Kidney capillary endothelial cell (primary cell): ENCODE measurements around the gene CUX1.
A peak's percentile ranks its signal among the peaks of the same experiment; 100 is the strongest.
"Not testable (repeated sequence)": the region's sequence is repeated elsewhere in the genome, so short reads cannot be mapped to it uniquely, and the experiment has no call there.

ENCODE experiments used
- DNase-seq: peaks from one replicate; pipeline ENCODE4 v3.0.0-alpha.2; 2018; ENCODE audit warnings: low spot score

Gene CUX1

DNA sequence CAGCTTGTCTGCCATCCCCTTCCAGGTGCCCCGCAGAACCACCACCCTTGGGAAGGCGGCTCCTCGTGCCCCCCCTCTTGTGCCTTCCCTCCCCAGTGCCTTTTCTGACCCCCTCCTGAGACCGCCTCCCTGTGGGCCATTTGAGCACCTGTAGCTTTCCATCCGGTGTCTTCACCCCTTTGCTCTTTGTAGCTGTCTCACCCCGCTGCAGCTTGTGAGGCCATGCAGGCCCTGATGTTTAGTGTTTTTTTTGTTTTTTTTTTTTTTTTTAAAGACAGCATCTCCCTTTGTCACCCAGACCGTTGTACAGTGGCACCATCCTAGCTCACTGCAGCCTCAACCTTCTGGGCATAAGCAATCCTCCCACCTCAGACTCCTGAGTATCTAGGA lies 52.5 kb downstream of the CUX1 start:
- DNase-seq = no peak

DNA sequence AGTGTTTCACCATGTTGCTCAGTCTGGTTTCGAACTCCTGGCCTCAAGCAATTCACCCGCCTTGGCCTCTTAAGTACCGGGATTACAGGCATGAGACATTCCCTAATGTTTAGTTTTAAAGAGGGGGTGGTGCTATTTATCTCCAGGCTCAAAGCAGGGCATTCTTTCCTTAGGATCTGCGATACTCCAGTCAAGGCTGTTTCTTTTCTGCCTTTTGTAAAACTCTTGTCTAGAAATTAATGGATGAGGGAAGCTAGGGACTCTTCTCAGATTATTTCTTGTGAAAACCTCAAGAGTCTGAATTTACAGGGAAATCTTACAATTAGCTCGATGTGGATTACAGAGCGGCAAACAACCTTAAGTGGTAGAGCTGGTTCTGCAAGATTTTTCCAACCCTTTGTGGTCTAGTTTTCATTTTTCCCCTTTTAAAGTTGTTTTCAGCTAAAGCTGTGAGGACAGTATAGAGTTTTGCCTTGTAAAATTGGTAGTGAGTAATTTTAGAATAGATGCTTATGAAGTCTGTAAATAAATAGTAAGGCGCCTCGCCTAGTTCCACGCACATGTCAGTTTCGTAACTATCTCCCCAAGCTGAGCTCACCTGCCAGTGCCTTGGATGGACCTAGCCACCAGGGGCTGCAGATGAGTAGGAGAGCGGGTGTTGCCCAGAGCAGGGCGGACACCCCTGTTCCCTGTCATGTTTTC lies 53.1 kb downstream of the CUX1 start:
- no peak for DNase-seq

- no peak for DNase-seq
Observed at GRCh38 chr7:101871351-101871750, 53.9 kb downstream of the CUX1 start.

DNA sequence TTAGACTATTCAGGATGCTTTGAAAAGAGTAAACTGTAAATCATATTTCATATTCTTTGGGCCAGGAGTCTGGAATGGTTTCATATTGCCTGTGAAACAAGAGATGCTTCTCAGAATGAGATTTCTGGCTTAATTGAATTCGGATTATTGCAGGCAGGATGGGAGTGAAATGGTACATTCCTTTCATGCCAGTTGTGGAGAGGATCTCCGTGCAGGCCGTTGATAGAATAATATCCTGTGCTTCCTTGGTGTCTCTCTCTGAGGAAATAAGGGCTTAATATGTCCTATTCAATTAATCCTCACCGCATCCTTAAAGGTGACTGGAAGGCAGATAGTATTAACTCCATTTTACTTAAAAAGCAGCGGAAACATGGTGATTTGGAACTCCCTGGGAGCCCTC lies 56.6 kb downstream of the CUX1 start:
- no peak for DNase-seq

DNA sequence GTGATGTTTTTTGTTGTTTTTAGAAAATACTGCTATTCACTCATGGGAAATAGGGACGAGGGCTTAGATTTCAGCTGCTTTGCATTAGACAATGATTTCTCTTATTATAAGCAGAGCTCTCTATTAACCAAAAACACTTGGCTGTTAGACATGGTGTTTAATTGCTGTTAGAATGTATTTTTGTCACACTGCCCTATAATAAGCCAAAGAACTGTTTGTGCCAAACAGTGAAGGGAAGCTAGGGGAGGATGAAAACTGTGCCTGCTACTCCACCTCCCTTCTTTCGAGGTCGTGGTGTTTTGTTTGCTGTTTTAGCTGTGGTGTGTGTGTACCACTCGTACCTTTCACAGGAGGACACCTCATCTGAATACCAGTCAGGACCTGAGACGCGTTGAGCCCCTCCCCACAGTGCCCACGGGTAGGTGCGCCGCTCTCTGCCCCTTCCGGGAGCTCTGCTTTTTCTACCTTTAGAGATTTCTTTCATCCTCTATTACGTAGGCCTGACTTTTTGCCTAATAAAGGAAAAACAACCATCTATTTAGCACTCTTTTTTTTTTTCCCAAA lies 57.9 kb downstream of the CUX1 start:
- no peak for DNase-seq

DNA sequence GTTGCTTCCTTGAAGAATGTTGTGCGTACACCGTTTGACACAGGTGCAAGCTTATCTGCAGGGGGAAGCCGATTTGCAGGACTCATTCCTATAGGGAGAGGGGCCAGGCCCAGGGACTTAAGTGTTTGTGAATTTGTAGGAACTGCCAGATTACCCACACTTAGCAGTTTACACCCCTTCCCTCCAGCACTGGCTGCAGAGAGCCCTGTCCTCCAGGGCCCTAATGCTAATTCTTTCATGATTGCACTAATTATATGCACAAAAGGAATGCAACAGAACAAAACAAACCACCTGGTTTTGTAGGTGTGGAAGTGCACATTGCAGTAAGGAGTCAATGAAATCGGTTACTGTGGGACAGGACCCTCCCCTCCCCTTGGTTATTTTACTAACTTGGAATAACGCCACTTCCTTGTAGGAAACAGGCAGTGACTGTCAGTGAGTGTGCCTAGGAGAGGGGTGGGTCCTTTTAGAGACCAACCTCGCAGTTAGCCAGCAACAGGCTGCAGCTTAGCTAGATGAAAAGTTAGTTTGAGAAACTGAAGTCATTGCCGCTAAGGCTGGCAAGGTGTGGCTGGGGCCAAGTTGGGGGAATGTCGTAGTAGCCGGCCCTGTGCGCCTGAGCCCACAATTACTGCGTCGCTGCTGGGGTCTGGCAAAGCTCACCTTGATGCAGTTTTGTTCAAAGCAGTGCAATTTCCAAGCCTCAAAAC lies 60.6 kb downstream of the CUX1 start:
- no peak for DNase-seq

DNA sequence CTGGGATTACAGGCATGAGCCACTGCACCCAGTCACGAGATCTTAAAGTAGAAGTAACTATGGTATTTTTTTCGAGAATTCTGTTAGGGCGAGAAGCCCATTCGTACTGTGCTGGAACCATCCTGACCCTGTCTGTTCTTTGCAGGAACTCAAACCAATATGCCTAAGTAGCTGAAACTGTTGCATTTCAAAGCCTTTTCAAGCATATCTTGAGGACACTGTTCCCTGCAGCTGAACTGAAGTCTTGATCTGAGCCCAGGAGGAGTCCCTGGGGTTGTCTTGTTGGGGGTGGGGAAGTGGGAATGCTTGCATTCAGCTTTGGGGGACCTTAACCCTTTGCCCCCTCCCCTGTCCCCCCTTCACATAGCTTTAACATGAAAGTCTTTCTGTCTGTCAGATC lies 61.5 kb downstream of the CUX1 start:
- DNase-seq = no peak

- DNase-seq = no peak
Observed at GRCh38 chr7:101879565-101879964, 62.1 kb downstream of the CUX1 start.

GRCh38 chr7:101880282-101881054 lies 63.0 kb downstream of the CUX1 start:
- DNase-seq = no peak

DNA sequence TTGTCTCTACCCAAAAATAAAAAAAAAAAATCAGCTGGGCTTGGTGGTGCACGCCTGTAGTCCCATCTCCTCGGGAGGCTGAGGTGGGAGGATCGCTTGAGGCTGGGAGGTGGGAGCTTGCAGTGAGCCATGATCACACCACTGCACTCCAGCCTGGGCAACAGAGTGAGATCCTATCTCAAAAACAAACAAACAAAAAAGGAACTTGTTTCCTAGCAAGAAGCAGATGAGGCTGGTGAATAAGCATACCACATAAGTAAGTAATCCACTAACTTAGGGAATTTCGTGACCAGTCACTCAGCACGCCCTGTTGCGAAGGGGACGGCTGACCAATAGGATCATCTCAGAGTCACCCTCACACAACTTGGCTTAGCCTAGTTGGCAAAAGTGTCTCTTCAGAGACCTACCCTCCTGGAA lies 64.6 kb downstream of the CUX1 start:
- no peak for DNase-seq

DNA sequence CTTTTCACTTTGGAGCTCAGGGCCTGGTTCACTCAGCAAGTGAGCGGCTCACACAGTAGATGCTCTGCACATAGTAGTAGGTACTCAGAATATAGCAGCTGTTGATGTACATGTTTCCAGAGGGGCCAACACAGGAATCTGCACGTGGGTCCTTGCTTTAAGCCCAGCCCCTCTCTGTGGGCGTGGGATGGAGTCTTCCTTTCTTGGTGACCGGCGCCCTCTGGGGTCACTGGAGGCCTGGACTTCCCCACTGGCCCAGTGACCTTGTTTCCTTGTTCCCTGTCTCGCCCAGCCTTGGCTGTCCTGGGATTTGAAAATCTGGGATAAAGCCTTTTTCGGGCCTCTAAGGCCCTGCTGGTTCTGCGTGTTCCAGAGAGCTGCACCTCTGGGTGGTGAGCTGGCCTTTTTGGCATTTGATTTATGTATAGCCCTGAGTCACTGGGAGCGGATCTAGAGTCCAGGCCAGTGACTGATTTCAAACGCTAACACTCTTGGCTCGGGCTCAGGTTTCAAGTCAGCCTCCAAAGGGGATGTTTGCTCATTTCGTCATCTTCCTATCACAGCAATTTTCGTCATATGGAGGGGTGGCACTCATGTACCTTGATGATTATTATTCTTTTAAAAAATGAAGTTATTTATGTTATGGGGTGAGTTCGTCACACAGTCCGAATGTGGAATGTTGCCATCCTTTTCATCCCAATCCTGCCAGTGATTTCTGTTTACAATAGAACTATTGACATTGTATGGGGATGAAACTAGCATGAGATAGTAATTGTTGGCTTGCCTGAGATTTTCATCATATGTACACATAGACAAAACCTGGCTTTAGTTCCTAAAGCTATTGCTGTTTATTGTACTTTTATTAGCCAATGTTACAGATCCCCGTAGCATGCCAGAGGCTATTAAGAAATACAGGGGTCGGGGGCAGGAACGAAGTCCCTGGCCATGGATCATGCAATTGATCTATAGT lies 65.5 kb downstream of the CUX1 start:
- DNase-seq = peak; percentile 97

DNA sequence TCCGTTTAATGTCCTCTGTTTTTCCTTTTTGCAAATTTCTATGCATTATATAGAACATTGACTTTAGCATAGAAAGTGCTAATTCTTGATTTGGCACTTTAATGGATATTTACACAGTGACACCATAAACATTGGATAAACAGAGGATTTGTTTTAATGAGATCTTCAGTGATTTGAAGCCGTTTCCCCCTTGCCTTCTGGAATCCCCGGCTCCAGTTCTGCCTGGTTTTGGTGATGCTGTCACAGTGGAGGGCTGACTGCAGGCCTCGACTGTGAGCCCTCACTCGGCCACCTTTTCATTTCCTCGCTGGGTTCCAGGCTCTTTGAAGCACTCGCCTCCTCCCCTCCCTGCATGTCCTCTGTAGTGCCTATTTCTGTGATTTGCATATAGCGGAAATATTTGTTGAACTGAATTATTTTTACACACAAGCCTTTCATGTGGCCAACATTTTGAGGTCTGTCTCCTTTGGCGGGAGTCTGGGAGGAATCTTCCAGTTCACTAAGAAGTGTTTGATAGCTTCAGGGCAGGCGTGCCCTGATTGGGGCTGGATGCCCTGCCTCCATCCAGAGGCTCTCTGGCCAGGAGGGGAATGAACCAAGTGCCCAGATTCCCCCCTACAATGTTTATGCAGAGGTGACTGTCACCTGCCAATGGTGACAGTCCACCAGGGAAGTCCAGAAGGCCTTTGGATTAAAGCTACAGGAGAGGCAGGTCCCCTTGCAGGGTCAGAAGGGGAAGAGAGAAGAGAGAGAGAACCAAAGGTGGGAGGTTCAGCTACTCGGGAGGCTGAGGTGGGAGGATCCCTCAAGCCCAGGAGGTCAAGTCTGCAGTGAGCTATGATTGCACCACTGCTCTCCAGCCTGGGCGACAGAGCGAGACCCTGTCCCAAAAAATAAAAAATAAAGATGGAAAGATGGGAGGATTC lies 67.5 kb downstream of the CUX1 start:
- no peak for DNase-seq

DNA sequence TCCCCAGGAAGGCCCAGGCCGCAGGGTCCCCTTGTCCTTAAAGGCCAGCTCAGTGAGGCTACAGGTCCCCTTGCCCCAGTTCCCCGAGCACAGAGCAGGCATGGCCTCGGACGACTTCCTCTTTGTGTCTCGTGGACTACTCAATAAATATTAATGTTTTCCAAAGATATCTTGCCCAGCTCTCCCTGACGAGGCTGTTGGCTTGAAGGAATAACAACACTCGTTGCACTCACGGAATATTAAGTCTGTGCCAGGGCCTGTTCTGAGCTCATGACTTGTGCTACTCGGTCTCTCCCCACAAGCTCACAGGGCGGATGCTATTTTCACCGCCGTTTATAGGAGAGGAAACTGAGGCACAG lies 68.2 kb downstream of the CUX1 start:
- DNase-seq = no peak

DNA sequence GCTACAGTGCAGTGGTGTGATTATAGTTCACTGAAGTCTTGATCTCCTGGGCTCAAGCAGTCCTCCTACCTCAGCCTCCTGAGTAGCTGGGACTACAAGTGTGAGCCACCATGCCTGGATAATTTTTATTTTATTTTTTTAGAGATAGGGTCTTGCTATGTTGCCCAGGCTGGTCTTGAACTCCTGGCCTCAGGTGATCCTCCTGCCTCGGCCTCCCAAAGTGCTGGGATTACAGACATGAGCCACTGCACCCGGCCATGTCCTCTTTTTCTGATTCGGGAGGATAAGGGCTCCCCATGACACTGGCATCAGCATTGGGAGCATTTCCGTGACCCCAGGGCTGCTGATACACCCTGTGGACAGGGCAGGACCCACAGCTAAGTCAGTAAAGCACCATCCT lies 69.9 kb downstream of the CUX1 start:
- DNase-seq = not testable (repeated sequence)

DNA sequence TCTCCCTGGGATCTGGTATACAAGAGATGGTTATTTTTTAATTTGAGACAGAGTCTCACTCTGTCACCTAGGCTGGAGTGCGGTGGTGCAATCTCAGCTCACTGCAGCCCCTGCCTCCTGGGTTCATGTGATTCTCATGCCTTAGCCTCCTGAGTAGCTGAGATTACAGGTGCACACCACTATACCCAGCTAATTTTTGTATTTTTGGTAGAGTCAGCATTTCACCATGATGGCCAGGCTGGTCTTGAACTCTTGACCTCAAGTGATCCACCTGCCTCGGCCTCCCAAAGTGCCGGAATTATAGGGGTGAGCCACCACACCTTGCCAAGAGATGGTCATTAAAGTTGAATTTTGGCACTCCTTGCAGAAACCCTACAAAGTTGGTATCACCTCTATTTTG lies 71.1 kb downstream of the CUX1 start:
- DNase-seq = not testable (repeated sequence)

- no peak for DNase-seq
Observed at GRCh38 chr7:101890749-101891523, 73.5 kb downstream of the CUX1 start.

DNA sequence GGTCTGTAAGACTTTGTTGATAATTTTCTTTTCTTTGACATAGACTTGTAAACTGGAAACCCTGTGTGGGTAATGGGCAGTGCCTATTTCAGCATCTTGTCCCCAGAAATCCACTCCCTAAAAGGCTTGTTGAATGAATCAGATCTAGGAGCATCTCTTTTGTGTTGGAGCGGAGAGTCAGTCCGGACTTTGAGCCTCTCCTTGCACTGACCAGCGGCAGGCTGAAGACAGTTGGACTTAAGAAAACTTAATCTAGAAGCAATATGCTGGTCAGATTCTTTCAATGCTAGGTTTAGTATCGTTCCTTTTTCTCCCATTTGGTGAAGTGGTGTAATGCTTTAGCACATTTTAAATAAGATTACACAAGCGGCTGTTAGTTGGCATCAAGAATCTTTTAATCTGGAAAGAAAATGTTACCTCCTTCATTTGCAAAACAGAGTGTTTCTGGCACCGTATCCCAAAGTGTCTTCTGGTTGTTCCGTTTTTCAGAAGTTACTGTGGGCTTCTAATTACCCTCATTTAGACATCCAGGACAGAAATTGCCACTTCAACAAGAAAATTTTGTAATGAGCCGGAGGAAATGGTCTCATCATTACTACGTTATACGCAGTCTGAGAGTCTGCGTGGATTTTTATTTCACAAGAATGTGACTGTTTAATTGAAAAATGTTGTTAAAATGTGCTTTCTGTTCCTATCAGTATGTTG lies 74.7 kb downstream of the CUX1 start:
- no peak for DNase-seq

DNA sequence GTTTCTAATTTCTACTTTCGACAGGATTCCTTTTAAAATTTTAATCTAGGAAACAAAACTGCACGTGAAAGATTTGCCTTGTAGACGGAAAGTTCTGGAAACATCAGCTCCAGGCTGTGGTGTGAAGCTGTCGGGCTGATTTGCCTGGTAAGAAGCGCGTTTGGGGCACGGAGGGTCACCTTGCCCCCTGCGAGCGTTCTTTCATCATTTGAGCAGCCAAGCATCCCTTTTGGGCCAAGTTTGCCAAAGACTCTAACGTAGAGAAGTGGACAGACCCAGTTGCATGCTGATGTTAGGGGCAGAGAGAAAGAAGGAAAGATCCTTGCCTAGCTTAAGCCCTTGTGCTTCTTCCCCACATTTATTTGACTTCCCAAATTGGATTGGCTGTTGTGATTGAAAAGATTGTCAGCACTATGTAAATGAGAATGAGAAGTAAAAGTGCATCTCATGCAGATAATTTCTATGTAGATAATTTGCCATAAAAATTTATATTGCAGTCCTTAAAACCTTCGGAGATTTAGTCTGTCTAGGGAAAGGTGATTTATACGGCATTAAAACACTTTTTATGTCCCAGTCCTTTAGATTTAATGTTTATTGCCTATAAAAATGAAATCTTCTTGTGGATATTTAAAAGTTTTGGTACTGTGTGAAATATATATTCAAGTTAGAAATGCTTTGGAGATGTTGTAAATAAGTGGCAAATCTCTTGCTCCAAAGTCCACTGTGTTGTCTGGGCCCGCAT lies 76.1 kb downstream of the CUX1 start:
- no peak for DNase-seq
